Hepatocyte (in vitro differentiated cells): ENCODE measurements around the gene ENPP4. TPM values are rescaled to one million over a fixed set of nuclear protein-coding genes. Genes with fewer than 3 reads are reported as not detected.

Experiments used
- DNase-seq: peaks from one replicate; pipeline ENCODE4 v3.0.0-alpha.2; 2016; ENCODE audit warnings: low spot score
- H2AFZ ChIP-seq: fragments of 200-600 bp; sonication (generic); 2 replicates; pipeline ENCODE4 v1.6.0; 2016; ENCODE audit warnings: antibody characterized with exemption, mild to moderate bottlenecking
- H3K27ac ChIP-seq: fragments of 200-600 bp; sonication (generic); 2 replicates; pipeline ENCODE4 v1.5.1; 2016; ENCODE audit warnings: mild to moderate bottlenecking
- H3K27me3 ChIP-seq: fragments of 200-600 bp; sonication (generic); 2 replicates; pipeline ENCODE4 v1.6.1; 2016
- H3K36me3 ChIP-seq: fragments of 200-600 bp; sonication (generic); replicated peaks from 2 replicates; pipeline ENCODE4 v1.5.1; 2016; ENCODE audit warnings: low read depth; ENCODE audit not compliant: insufficient read depth
- H3K4me1 ChIP-seq: fragments of 200-600 bp; sonication (generic); 2 replicates; pipeline ENCODE4 v1.5.1; 2016; ENCODE audit warnings: mild to moderate bottlenecking, moderate library complexity; ENCODE audit not compliant: insufficient read depth
- H3K4me2 ChIP-seq: fragments of 200-600 bp; sonication (generic); 2 replicates; pipeline ENCODE4 v1.6.0; 2016
- H3K4me3 ChIP-seq: fragments of 200-600 bp; sonication (generic); 2 replicates; pipeline ENCODE4 v1.5.1; 2016; ENCODE audit warnings: mild to moderate bottlenecking
- H3K79me2 ChIP-seq: fragments of 200-600 bp; sonication (generic); 2 replicates; pipeline ENCODE4 v1.6.0; 2017; ENCODE audit warnings: mild to moderate bottlenecking
- H3K9me2 ChIP-seq: fragments of 200-600 bp; sonication (generic); replicated peaks from 2 replicates; pipeline ENCODE4 v1.6.0; 2017; ENCODE audit warnings: mild to moderate bottlenecking; ENCODE audit not compliant: insufficient read depth
- H3K9me3 ChIP-seq: fragments of 200-600 bp; sonication (generic); 2 replicates; pipeline ENCODE4 v1.5.1; 2016; ENCODE audit warnings: low read depth, mild to moderate bottlenecking
- H4K20me1 ChIP-seq: fragments of 200-600 bp; sonication (generic); 2 replicates; pipeline ENCODE4 v1.6.0; 2016; ENCODE audit warnings: mild to moderate bottlenecking; ENCODE audit not compliant: insufficient read depth, poor library complexity, severe bottlenecking
- EZH2 ChIP-seq: fragments of 200-600 bp; sonication (generic); IDR thresholded peaks from 2 replicates; pipeline ENCODE4 v1.6.1; 2016; ENCODE audit warnings: antibody characterized with exemption, mild to moderate bottlenecking, borderline replicate concordance
- EZH2phosphoT487 ChIP-seq: fragments of 200-600 bp; sonication (generic); IDR thresholded peaks from one replicate; pipeline ENCODE4 v1.6.1; 2018; ENCODE audit warnings: antibody characterized with exemption, mild to moderate bottlenecking, low read depth, moderate library complexity; ENCODE audit not compliant: unreplicated experiment, severe bottlenecking
- WGBS: methylation state at CpG from one replicate; pipeline ENCODE4 v1.1.6; 2016; ENCODE audit warnings: low lambda C conversion rate; ENCODE audit errors: missing lambda C conversion rate; 5-methylcytosine and 5-hydroxymethylcytosine counted together
- polyA plus RNA-seq: library from polyadenylated mRNA; unstranded; fragments of >200 nt; fragmentation: Nextera tagmentation; extraction: Ambion mirVana; gene quantifications from 2 replicates; pipeline ENCODE4 v1.2.1, GENCODE V29; 2016
- total RNA-seq: library from RNA; depleted of rRNA; stranded (reverse); fragments of >200 nt; gene quantifications from 2 replicates; pipeline ENCODE4 v1.2.3, GENCODE V29; 2014
- TF ChIP-seq, protein P1 (sequence below): fragments of 200-600 bp; sonication (generic); IDR thresholded peaks from 2 replicates; pipeline ENCODE4 v1.5.1; 2016; ENCODE audit warnings: antibody characterized with exemption, mild to moderate bottlenecking; ENCODE audit not compliant: poor library complexity

Gene ENPP4
- total and polyA plus RNA-seq, 2 experiments from 2014 or later: 3.5 to 12.2 TPM

DNA sequence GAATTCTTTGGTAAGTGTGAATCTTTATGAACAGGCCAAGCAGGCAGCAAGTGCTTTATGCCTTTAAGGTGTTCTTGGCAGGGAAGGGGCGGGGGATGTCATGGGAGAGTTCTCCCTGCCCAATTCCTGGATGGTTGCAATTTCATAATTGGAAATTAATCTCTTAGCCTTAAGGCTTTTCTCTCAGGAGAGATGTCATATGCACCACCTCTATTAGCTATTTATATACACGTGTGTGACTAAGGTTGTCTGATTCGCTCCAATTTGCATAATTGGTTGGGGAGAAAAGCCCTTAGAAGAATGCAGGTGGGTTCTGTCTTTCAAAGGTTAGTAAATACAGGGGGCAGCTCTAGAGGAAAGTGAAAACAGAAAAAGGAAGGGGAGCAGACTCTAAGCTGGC lies 46.2 kb downstream of the ENPP4 start:
- no peaks in the 10 kb centered on the region for H3K79me2 ChIP-seq
- H3K4me3 ChIP-seq: no peak overlapping the region
- no peak for DNase-seq
- no peaks in the 10 kb centered on the region for H3K9me3 ChIP-seq
- no peaks in the 10 kb centered on the region for H3K36me3 ChIP-seq
- WGBS: 77% methylated on average over 3 of the region's 3 CpGs
- H3K4me1 ChIP-seq: no peaks in the 10 kb centered on the region
- no peak overlapping the region for H2AFZ ChIP-seq
- H4K20me1 ChIP-seq: no peaks in the 10 kb centered on the region
- H3K27me3 ChIP-seq: no peaks in the 10 kb centered on the region
- H3K4me2 ChIP-seq: no peak overlapping the region
- no peak for TF ChIP-seq EZH2phosphoT487
- no peak for TF ChIP-seq EZH2
- TF ChIP-seq, protein P1, sequence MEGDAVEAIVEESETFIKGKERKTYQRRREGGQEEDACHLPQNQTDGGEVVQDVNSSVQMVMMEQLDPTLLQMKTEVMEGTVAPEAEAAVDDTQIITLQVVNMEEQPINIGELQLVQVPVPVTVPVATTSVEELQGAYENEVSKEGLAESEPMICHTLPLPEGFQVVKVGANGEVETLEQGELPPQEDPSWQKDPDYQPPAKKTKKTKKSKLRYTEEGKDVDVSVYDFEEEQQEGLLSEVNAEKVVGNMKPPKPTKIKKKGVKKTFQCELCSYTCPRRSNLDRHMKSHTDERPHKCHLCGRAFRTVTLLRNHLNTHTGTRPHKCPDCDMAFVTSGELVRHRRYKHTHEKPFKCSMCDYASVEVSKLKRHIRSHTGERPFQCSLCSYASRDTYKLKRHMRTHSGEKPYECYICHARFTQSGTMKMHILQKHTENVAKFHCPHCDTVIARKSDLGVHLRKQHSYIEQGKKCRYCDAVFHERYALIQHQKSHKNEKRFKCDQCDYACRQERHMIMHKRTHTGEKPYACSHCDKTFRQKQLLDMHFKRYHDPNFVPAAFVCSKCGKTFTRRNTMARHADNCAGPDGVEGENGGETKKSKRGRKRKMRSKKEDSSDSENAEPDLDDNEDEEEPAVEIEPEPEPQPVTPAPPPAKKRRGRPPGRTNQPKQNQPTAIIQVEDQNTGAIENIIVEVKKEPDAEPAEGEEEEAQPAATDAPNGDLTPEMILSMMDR: no peak
- H3K27ac ChIP-seq: no peak overlapping the region
- no peaks in the 10 kb centered on the region for H3K9me2 ChIP-seq

DNA sequence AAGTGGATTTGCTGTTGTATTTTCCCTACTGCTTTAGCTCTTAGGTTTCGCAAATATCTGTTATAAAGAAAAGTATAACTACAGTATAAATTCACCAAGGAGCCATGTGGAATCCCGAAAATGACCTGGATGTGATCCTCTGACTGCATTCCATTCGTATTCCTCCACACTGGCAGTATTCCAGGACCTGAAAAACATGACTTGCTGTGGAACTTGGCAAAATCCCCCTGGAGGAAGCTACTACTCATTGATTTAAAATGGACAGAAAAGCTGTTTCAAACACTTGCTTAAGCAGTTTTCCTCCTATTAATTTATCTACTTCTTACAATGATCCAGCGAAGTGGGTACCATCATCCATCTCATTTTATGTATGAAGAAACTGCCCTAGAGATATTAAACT lies 54.3 kb downstream of the ENPP4 start:
- no peaks in the 10 kb centered on the region for H3K9me2 ChIP-seq
- H3K36me3 ChIP-seq: no peaks in the 10 kb centered on the region
- H3K79me2 ChIP-seq: no peaks in the 10 kb centered on the region
- no peaks in the 10 kb centered on the region for H3K9me3 ChIP-seq
- no peak overlapping the region for H3K27ac ChIP-seq
- TF ChIP-seq EZH2 (no peak), EZH2phosphoT487 (no peak)
- TF ChIP-seq, protein P1: no peak
- H3K4me2 ChIP-seq: no peak overlapping the region
- H2AFZ ChIP-seq: no peak overlapping the region
- no peak overlapping the region for H3K4me3 ChIP-seq
- no peaks in the 10 kb centered on the region for H3K27me3 ChIP-seq
- WGBS: 59% methylated on average over 4 of the region's 4 CpGs
- no peaks in the 10 kb centered on the region for H4K20me1 ChIP-seq
- DNase-seq: peak; percentile 16
- H3K4me1 ChIP-seq: peaks cover 7% of the 10 kb centered on the region

DNA sequence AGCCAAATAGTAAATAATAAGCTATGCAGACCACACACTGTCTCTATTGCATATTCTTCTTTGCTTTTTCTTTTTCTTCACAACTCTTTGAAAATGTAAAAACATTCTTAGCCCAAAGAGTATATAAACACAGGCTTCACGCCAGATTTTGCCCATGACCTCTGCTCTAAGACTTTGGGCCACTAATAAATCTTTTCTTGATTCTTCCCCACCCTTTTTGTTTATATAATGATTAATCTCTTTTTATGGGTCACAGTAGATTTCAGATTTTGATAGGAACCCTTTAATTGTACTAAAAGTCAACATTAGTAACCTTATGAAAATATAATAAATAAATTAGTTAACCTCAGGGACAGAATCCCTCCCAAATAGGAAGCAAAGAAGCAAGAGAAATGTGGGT lies 56.8 kb downstream of the ENPP4 start:
- H3K4me1 ChIP-seq: peaks cover 7% of the 10 kb centered on the region
- no peaks in the 10 kb centered on the region for H3K36me3 ChIP-seq
- H3K27me3 ChIP-seq: no peaks in the 10 kb centered on the region
- no peaks in the 10 kb centered on the region for H3K9me3 ChIP-seq
- DNase-seq: no peak
- no peak overlapping the region for H3K4me2 ChIP-seq
- TF ChIP-seq EZH2phosphoT487 (no peak), EZH2 (no peak)
- TF ChIP-seq, protein P1: no peak
- H2AFZ ChIP-seq: no peak overlapping the region
- no peak overlapping the region for H3K27ac ChIP-seq
- H3K9me2 ChIP-seq: no peaks in the 10 kb centered on the region
- H3K79me2 ChIP-seq: no peaks in the 10 kb centered on the region
- WGBS: 55% methylated on average over 1 of the region's 1 CpG
- H3K4me3 ChIP-seq: no peak overlapping the region
- H4K20me1 ChIP-seq: no peaks in the 10 kb centered on the region

DNA sequence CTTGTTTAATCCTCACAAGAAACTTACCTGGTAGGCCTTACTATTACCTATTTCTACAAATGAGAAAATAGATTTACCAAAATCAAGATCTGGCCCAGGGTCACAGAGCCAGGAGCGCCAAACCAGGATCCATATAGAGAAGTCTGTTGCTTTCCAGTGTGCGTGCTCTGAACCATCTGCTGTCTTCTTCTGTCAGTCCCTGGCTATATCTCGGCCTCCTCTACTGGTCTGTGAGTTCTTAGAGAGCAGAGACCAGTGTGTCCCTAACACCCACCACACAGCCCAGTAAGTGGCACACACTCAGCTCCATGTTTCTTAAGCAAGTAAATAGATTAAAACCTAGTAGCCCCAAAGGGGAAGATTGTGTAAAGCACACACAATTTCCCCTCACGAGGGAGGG lies 59.9 kb downstream of the ENPP4 start:
- no peaks in the 10 kb centered on the region for H4K20me1 ChIP-seq
- no peaks in the 10 kb centered on the region for H3K9me3 ChIP-seq
- peaks cover 7% of the 10 kb centered on the region for H3K4me1 ChIP-seq
- H3K4me3 ChIP-seq: no peak overlapping the region
- H3K36me3 ChIP-seq: no peaks in the 10 kb centered on the region
- no peaks in the 10 kb centered on the region for H3K79me2 ChIP-seq
- H3K9me2 ChIP-seq: no peaks in the 10 kb centered on the region
- no peak overlapping the region for H3K4me2 ChIP-seq
- no peak for DNase-seq
- no peak overlapping the region for H3K27ac ChIP-seq
- H3K27me3 ChIP-seq: no peaks in the 10 kb centered on the region
- whole genome bisulfite sequencing: 91% methylated on average over 4 of the region's 4 CpGs
- H2AFZ ChIP-seq: no peak overlapping the region
- TF ChIP-seq, protein P1: no peak
- TF ChIP-seq EZH2phosphoT487 (no peak), EZH2 (no peak)
